ENCODE measurements around the gene C22orf15. TPM values are rescaled to one million over a fixed set of nuclear protein-coding genes. Genes with fewer than 3 reads are reported as not detected.

C22orf15 gene
- total and polyA plus RNA-seq, 2 donors (not counting 3 experiments of a cell fraction or from before 2014, with no cell fraction given), result 0.86 TPM; not detected in 1

DNA sequence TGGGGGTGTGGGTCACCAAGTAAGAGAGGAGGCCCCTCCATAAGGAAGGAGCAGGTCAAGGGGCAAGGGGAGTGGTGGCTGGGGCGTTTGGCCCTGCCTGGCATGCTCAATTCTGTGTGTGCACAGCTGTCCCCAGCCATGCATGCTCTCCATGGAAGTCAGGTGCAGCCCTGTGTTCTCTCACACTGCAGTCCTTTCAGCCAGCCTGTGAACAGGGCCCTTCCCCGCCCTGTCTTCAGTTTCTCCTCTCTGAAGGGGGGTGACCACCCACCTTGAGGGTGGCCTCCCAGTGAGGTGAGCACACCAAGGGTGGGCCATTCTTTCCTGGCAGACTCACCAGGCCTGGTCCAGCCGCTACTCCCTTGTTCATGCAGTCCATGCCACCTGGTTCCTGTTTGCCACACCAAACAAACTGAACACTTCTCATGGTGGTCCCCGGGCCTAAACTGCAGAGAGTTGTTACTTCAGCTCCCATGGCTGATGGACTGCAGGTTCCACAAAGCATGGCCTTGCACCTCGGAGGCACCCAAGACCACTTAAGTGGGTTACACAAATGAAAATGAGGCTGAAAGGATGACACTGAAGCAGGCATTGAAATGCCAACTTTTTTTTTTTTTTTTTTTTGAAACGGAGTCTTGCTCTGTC lies 6.7 kb downstream of the C22orf15 start:
- H2AFZ ChIP-seq (ENCODE audit: low read depth, low read length), result no peak overlapping the region
- ChIA-PET CTCF (interaction anchor here (0.7 to 4.6 kb wide), 5 partner anchors 16 to 80 kb away, joined by 3 to 63 read pairs (median 3); no protein-coding TSS in a partner anchor), POLR2A (no interaction called here)
- H3K9me1 ChIP-seq (replicated peaks; ENCODE audit: control insufficient read depth, extremely low read depth, insufficient read depth, low read length), result no peaks in the 10 kb centered on the region
- no peak overlapping the region for H3K4me2 ChIP-seq (ENCODE audit: insufficient read depth, low read length)
- no peaks in the 10 kb centered on the region for H4K20me1 ChIP-seq (replicated peaks; ENCODE audit: control insufficient read depth, extremely low read depth, insufficient read depth, low read length)
- H3K9me3 ChIP-seq (replicated peaks; ENCODE audit: control insufficient read depth, insufficient read depth, low read length), result no peaks in the 10 kb centered on the region
- BruUV-seq (replicated peaks), result no TSS peak
- H3K27ac ChIP-seq (ENCODE audit: insufficient read depth, low read depth, low read length), result no peak overlapping the region
- no peak overlapping the region for H3K9ac ChIP-seq (replicated peaks; ENCODE audit: extremely low read depth, insufficient read depth, low read length)
- peaks cover 2% of the 10 kb centered on the region for H3K79me2 ChIP-seq (ENCODE audit: control insufficient read depth, insufficient read depth, low read length)
- H3K36me3 ChIP-seq (ENCODE audit: control insufficient read depth in 2 of 2, extremely low read depth in 1 of 2, insufficient read depth in 2 of 2, low read length in 2 of 2), result peaks cover 0 to 3% of the 10 kb centered on the region in 2 experiments
- FAIRE-seq (no peak), DNase-seq (ENCODE audit: low read depth, low spot score) (no peak)
- dilution Hi-C loops (cut with MboI; ENCODE audit: extremely low pct_ligation_motif_present, low sequenced_read_pairs), result no loop called here
- H3K4me1 ChIP-seq (ENCODE audit: control insufficient read depth, extremely low read depth, insufficient read depth, low read length), result peaks cover 19% of the 10 kb centered on the region
- no peaks in the 10 kb centered on the region for H3K27me3 ChIP-seq (ENCODE audit: control insufficient read depth in 2 of 2, insufficient read depth in 2 of 2, low read length in 2 of 2)
- intact Hi-C loops (cut with micrococcal nuclease), result loop anchor here (2.0 to 5.0 kb wide), 2 partner anchors 19 to 227 kb away; partner anchors contain the start of gene ZNF70
- TF ChIP-seq MYC (IDR thresholded peaks at IDR 0.05; ENCODE audit: low read depth, low read length), result no peak
- TF ChIP-seq POLR2AphosphoS5 (IDR thresholded peaks at IDR 0.05; ENCODE audit: insufficient read depth, low read depth, low read length), result no peak
- TF ChIP-seq CTCF (IDR thresholded peaks at IDR 0.05; ENCODE audit: extremely low read depth in 1 of 2, insufficient read depth in 1 of 2, low read depth in 1 of 2, low read length in 2 of 2), result no peak
- TF ChIP-seq, protein P1, sequence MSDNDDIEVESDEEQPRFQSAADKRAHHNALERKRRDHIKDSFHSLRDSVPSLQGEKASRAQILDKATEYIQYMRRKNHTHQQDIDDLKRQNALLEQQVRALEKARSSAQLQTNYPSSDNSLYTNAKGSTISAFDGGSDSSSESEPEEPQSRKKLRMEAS (IDR thresholded peaks at IDR 0.05; ENCODE audit: insufficient read depth, insufficient read length), result no peak
- TF ChIP-seq EZH2 (IDR thresholded peaks at IDR 0.05; ENCODE audit: borderline replicate concordance, low read depth, low read length, severe bottlenecking), result no peak
- TF ChIP-seq FOS (IDR thresholded peaks at IDR 0.05; ENCODE audit: borderline replicate concordance, insufficient read depth, low read length), result no peak
- TF ChIP-seq JUN (IDR thresholded peaks at IDR 0.05; ENCODE audit: borderline replicate concordance, insufficient read depth, insufficient read length, low read depth), result no peak
- no peak for TF ChIP-seq GATA2 (IDR thresholded peaks at IDR 0.05; ENCODE audit: insufficient read depth, insufficient read length, low read depth, low read length)
- TF ChIP-seq POLR2A (IDR thresholded peaks at IDR 0.05; ENCODE audit: low read depth, low read length), result no peak
- H3K4me3 ChIP-seq (replicated peaks in 1 of 3; ENCODE audit: insufficient read depth in 1 of 3, low read depth in 1 of 3, low read length in 3 of 3), result no peak overlapping the region
